HepG2 (cell line): ENCODE data around the gene ATXN2. TPM values are rescaled to one million over a fixed set of nuclear protein-coding genes. Genes with fewer than 3 reads are reported as not detected.

Experiments used
- ATRX ChIP-seq: sonication (generic); formaldehyde crosslinking; IDR thresholded peaks from 2 replicates; pipeline ENCODE4 v1.4.0; 2020; ENCODE audit warnings: missing genetic modification reagents, borderline replicate concordance
- BHLHE40 ChIP-seq: IDR thresholded peaks from 2 replicates; pipeline ENCODE4 v1.6.1; 2011; ENCODE audit warnings: low read length, improper control_type of control experiment
- GATA4 ChIP-seq: sonication (generic); IDR thresholded peaks from 2 replicates; pipeline ENCODE4 v1.6.1; 2016; ENCODE audit warnings: antibody characterized with exemption, low read depth, borderline replicate concordance
- GATAD2A ChIP-seq: IDR thresholded peaks from 2 replicates; pipeline ENCODE4 v1.6.1; 2016
- KDM1A ChIP-seq: IDR thresholded peaks from 2 replicates; pipeline ENCODE4 v1.6.1; 2016; ENCODE audit warnings: missing compliant biosample characterization
- KDM6A ChIP-seq: IDR thresholded peaks from 2 replicates; pipeline ENCODE4 v1.6.1; 2016; ENCODE audit warnings: low read depth
- KLF11 ChIP-seq: IDR thresholded peaks from 2 replicates; pipeline ENCODE4 v1.6.1; 2016; ENCODE audit warnings: missing compliant biosample characterization
- MAFG ChIP-seq: sonication (generic); formaldehyde crosslinking; IDR thresholded peaks from 2 replicates; pipeline ENCODE4 v1.5.1; 2020; ENCODE audit warnings: mild to moderate bottlenecking, missing genetic modification reagents
- NR2F1 ChIP-seq, 2 experiments: fragments of 450-650 bp in 1 of 2; formaldehyde crosslinking in 1 of 2; IDR thresholded peaks; 2 replicates each; pipeline versions ENCODE4 v1.5.0 to v1.6.1; 2016 to 2020; ENCODE audit warnings: mild to moderate bottlenecking in 1 of 2, missing compliant biosample characterization in 1 of 2, missing genetic modification reagents in 1 of 2, moderate library complexity in 1 of 2
- RFXAP ChIP-seq: sonication (generic); formaldehyde crosslinking; IDR thresholded peaks from 2 replicates; pipeline ENCODE4 v1.4.0; 2020; ENCODE audit warnings: missing genetic modification reagents, borderline replicate concordance
- ZBTB1 ChIP-seq: sonication (generic); formaldehyde crosslinking; IDR thresholded peaks from 2 replicates; pipeline ENCODE4 v1.4.0; 2020; ENCODE audit warnings: missing genetic modification reagents, borderline replicate concordance
- ZBTB3 ChIP-seq: sonication (generic); formaldehyde crosslinking; IDR thresholded peaks from 2 replicates; pipeline ENCODE4 v1.4.0; 2020; ENCODE audit warnings: low read depth, mild to moderate bottlenecking, moderate library complexity, missing genetic modification reagents, borderline replicate concordance
- ZBTB38 ChIP-seq: sonication (generic); formaldehyde crosslinking; IDR thresholded peaks from 2 replicates; pipeline ENCODE4 v1.5.1; 2020; ENCODE audit warnings: mild to moderate bottlenecking, missing genetic modification reagents
- ZNF326 ChIP-seq: sonication (generic); formaldehyde crosslinking; IDR thresholded peaks from 2 replicates; pipeline ENCODE4 v1.4.0; 2020; ENCODE audit warnings: missing genetic modification reagents, borderline replicate concordance
- ZNF329 ChIP-seq: sonication (generic); formaldehyde crosslinking; IDR thresholded peaks from 2 replicates; pipeline ENCODE4 v1.9.0; 2021; ENCODE audit warnings: low read depth, mild to moderate bottlenecking, missing genetic modification reagents
- ZNF451 ChIP-seq: sonication (generic); formaldehyde crosslinking; IDR thresholded peaks from 2 replicates; pipeline ENCODE4 v1.5.0; 2020; ENCODE audit warnings: mild to moderate bottlenecking, missing genetic modification reagents
- ZNF563 ChIP-seq: sonication (generic); formaldehyde crosslinking; IDR thresholded peaks from 2 replicates; pipeline ENCODE4 v1.8.0; 2022; ENCODE audit warnings: mild to moderate bottlenecking, moderate library complexity, missing genetic modification reagents
- ZNF607 ChIP-seq: sonication (generic); formaldehyde crosslinking; IDR thresholded peaks from 2 replicates; pipeline ENCODE4 v1.5.1; 2020; ENCODE audit warnings: missing genetic modification reagents, mild to moderate bottlenecking, borderline replicate concordance
- ZNF746 ChIP-seq: sonication (generic); formaldehyde crosslinking; IDR thresholded peaks from 2 replicates; pipeline ENCODE4 v1.8.0; 2022; ENCODE audit warnings: mild to moderate bottlenecking, missing genetic modification reagents
- ZSCAN29 ChIP-seq: sonication (generic); formaldehyde crosslinking; conservative IDR thresholded peaks from 2 replicates; pipeline ENCODE4 v1.4.0; 2020; ENCODE audit warnings: mild to moderate bottlenecking, missing genetic modification reagents
- polyA plus RNA-seq, 8 experiments: library from polyadenylated mRNA; depleted of rRNA in 3 of 8; stranded (reverse) in 7 of 8; unstranded in 1 of 8; fragments of >200 nt; fragmentation: Illumina TruSeq in 4 of 8; extraction: Trizol in 4 of 8; gene quantifications; 2 replicates each; pipeline versions ENCODE4 v1.2.1 to v1.2.3, GENCODE V29; 2011 to 2016; ENCODE audit warnings: low read depth in 4 of 8, missing spikeins in 1 of 8, mixed read lengths in 1 of 8; ENCODE audit not compliant: insufficient read depth in 1 of 8
- total RNA-seq, 5 experiments: library from RNA; depleted of rRNA; stranded (reverse); fragments of >200 nt; fragmentation: Illumina TruSeq; extraction: Trizol; gene quantifications; 2 replicates each; pipeline ENCODE4 v1.2.3, GENCODE V29; 2016; ENCODE audit warnings: low read depth in 1 of 5
- TF ChIP-seq, protein P1 (sequence below): sonication (generic); formaldehyde crosslinking; IDR thresholded peaks from 2 replicates; pipeline ENCODE4 v1.4.0; 2020; ENCODE audit warnings: mild to moderate bottlenecking, missing genetic modification reagents
- TF ChIP-seq, protein P2 (sequence below): sonication (generic); formaldehyde crosslinking; IDR thresholded peaks from 2 replicates; pipeline ENCODE4 v1.4.0; 2020; ENCODE audit warnings: mild to moderate bottlenecking, low read depth, missing genetic modification reagents
- TF ChIP-seq, protein P3 (sequence below): sonication (generic); formaldehyde crosslinking; IDR thresholded peaks from 2 replicates; pipeline ENCODE4 v1.5.0; 2020; ENCODE audit warnings: missing genetic modification reagents
- TF ChIP-seq, protein P4 (sequence below): sonication (generic); formaldehyde crosslinking; IDR thresholded peaks from 2 replicates; pipeline ENCODE4 v1.4.0; 2020; ENCODE audit warnings: mild to moderate bottlenecking, missing genetic modification reagents

ATXN2 gene
- total and polyA plus RNA-seq, 2 of the 13 experiments (the other 11 are each of a cell fraction or from before 2014, with no cell fraction given) = 18.1 to 27.1 TPM

DNA sequence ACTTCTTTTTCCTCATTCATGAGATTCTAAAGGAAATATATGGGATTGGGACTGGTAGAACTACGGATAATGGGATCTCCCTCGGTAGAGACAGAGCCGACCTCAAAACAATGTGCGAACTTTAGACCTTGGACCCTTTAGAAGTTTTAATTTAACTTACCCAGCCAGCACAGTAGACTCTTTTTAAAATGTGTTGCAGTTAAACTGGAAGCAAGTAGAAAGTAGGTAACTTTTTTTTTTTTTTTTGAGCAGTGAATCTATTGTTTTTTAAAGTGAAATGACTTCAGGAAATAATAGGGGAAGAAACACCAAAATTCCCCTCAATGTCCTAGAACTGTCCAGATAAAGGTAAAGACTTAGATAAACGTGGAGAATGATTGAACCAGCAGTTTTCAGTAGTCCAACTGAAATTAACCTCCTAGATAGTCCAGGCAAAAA lies 1.1 kb upstream of the ATXN2 start (continued):
- no peak for TF ChIP-seq ZNF746
- no peak for TF ChIP-seq NR2F1 (CRISPR knock-in tag; IDR thresholded peaks at IDR 0.05)
- no peak for TF ChIP-seq BHLHE40
- no peak for TF ChIP-seq ZNF326 (CRISPR knock-in tag)
- TF ChIP-seq, protein P1, sequence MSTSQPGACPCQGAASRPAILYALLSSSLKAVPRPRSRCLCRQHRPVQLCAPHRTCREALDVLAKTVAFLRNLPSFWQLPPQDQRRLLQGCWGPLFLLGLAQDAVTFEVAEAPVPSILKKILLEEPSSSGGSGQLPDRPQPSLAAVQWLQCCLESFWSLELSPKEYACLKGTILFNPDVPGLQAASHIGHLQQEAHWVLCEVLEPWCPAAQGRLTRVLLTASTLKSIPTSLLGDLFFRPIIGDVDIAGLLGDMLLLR = no peak
- no peak for TF ChIP-seq ZNF607 (CRISPR knock-in tag)
- TF ChIP-seq, protein P2, sequence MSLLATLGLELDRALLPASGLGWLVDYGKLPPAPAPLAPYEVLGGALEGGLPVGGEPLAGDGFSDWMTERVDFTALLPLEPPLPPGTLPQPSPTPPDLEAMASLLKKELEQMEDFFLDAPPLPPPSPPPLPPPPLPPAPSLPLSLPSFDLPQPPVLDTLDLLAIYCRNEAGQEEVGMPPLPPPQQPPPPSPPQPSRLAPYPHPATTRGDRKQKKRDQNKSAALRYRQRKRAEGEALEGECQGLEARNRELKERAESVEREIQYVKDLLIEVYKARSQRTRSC = 0 out of 2 replicates have a peak, but pooled peaks have one; percentile 53
- peak; percentile 63 for TF ChIP-seq ZBTB3 (CRISPR knock-in tag)
- no peak for TF ChIP-seq GATA4
- TF ChIP-seq, protein P3, sequence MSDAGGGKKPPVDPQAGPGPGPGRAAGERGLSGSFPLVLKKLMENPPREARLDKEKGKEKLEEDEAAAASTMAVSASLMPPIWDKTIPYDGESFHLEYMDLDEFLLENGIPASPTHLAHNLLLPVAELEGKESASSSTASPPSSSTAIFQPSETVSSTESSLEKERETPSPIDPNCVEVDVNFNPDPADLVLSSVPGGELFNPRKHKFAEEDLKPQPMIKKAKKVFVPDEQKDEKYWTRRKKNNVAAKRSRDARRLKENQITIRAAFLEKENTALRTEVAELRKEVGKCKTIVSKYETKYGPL (CRISPR knock-in tag) = no peak
- TF ChIP-seq ZBTB1 (CRISPR knock-in tag) = no peak
- peak; percentile 60; the same call in 1 of the 2 replicates for TF ChIP-seq KDM6A
- TF ChIP-seq KLF11 (CRISPR knock-in tag) = 0 out of 2 replicates have a peak, but pooled peaks have one; percentile 25
- TF ChIP-seq ZBTB38 = no peak
- TF ChIP-seq MAFG = no peak
- TF ChIP-seq RFXAP = no peak
- TF ChIP-seq ZNF451 = no peak
- no peak for TF ChIP-seq ATRX (CRISPR knock-in tag)
- TF ChIP-seq ZSCAN29 (CRISPR knock-in tag) = 0 out of 2 replicates have a peak, but pooled peaks have one; percentile 30
- no peak for TF ChIP-seq KDM1A (CRISPR knock-in tag)
- no peak for TF ChIP-seq ZNF329
- TF ChIP-seq, protein P4, sequence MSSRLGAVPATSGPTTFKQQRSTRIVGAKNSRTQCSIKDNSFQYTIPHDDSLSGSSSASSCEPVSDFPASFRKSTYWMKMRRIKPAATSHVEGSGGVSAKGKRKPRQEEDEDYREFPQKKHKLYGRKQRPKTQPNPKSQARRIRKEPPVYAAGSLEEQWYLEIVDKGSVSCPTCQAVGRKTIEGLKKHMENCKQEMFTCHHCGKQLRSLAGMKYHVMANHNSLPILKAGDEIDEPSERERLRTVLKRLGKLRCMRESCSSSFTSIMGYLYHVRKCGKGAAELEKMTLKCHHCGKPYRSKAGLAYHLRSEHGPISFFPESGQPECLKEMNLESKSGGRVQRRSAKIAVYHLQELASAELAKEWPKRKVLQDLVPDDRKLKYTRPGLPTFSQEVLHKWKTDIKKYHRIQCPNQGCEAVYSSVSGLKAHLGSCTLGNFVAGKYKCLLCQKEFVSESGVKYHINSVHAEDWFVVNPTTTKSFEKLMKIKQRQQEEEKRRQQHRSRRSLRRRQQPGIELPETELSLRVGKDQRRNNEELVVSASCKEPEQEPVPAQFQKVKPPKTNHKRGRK = no peak
- TF ChIP-seq GATAD2A = peak; percentile 44; the same call in 1 of the 2 replicates
- no peak for TF ChIP-seq ZNF563 (CRISPR knock-in tag)
